Stomach (tissue), 9 donors: ENCODE data around the gene C16orf89. TPM values are rescaled to one million over a fixed set of nuclear protein-coding genes. Genes with fewer than 3 reads are reported as not detected.
A peak's percentile ranks its signal among the peaks of the same experiment; 100 is the strongest.

Source experiments
- DNase-seq, 2 donors: peaks; one replicate each; pipeline versions ENCODE4 v3.0.0 to v3.0.0-alpha.2; 2013 to 2019
- H3K27ac ChIP-seq, 5 donors: fragments of 200-600 bp in 4 of 5; sonication (generic) in 4 of 5; one replicate each; pipeline ENCODE4 v1.5.1; 2013 to 2019; ENCODE audit warnings: mild to moderate bottlenecking in 1 of 5, moderate library complexity in 1 of 5
- H3K27me3 ChIP-seq, 3 donors: fragments of 200-600 bp; sonication (generic); one replicate each; pipeline ENCODE4 v1.5.1; 2017 to 2019; ENCODE audit warnings: mixed run types in 1 of 3
- H3K36me3 ChIP-seq, 4 donors: fragments of 200-600 bp; sonication (generic); 1 replicate in 3 of 4; 2 replicates in 1 of 4; pipeline ENCODE4 v1.5.1; 2016 to 2019
- H3K4me1 ChIP-seq, 4 donors: fragments of 200-600 bp; sonication (generic); one replicate each; pipeline ENCODE4 v1.5.1; 2016 to 2019
- H3K4me3 ChIP-seq, 4 donors: fragments of 200-600 bp; sonication (generic) in 3 of 4; one replicate each; pipeline ENCODE4 v1.5.1; 2016 to 2019; ENCODE audit warnings: mild to moderate bottlenecking in 1 of 4
- H3K9me3 ChIP-seq, 4 donors: fragments of 200-600 bp; sonication (generic); one replicate each; pipeline ENCODE4 v1.5.1; 2016 to 2019
- CTCF ChIP-seq, 7 experiments: fragments of 450-650 bp in 4 of 7; fragments of 200-600 bp in 3 of 7; sonication (generic) in 3 of 7; IDR thresholded peaks; one replicate each; pipeline ENCODE4 v1.5.1; 2016 to 2019; ENCODE audit warnings: antibody characterized with exemption in 7 of 7, control low read depth in 2 of 7, mild to moderate bottlenecking in 1 of 7
- EP300 ChIP-seq: sonication (generic); formaldehyde crosslinking; IDR thresholded peaks from one replicate; pipeline ENCODE4 v1.6.1; 2017; ENCODE audit warnings: antibody characterized with exemption
- POLR2A ChIP-seq, 4 donors: fragments of 450-650 bp; IDR thresholded peaks; one replicate each; pipeline ENCODE4 v1.6.1; 2016; ENCODE audit warnings: antibody characterized with exemption in 4 of 4, control low read depth in 2 of 4, mild to moderate bottlenecking in 1 of 4, moderate library complexity in 1 of 4
- POLR2AphosphoS5 ChIP-seq, 3 donors: sonication (generic); formaldehyde crosslinking; IDR thresholded peaks; one replicate each; pipeline ENCODE4 v1.6.1; 2016; ENCODE audit warnings: antibody characterized with exemption in 3 of 3
- WGBS, 5 donors: extraction: QIAGEN DNeasy Blood & Tissue Kit in 3 of 5; methylation state at CpG; one replicate each; pipeline versions ENCODE4 v1.1.5 to v1.1.7; 2013 to 2018; 5-methylcytosine and 5-hydroxymethylcytosine counted together
- intact Hi-C: fragments of 100-400 bp; cut with DNase I; formaldehyde crosslinking; loops from one replicate; pipeline ENCODE4 v1.15.1; 2023; ENCODE audit warnings: low total_unique reads
- polyA plus RNA-seq, 3 donors: library from polyadenylated mRNA; stranded (reverse); fragments of 200-250 nt; gene quantifications; one replicate each; pipeline ENCODE4 v1.2.3, GENCODE V29; 2013
- total RNA-seq, 5 donors: library from RNA; depleted of rRNA; stranded (reverse); fragments of >200 nt; gene quantifications; one replicate each; pipeline versions ENCODE4 v1.1.0 to v1.2.3, GENCODE V29; 2014 to 2016
- donor health status: healthy with polysubstance abuse.
- donor health status: Bipolar disorder and iron deficiency.
- donor health status: healthy.

Gene C16orf89
- total and polyA plus RNA-seq, 8 donors: 7.6 to 135 (median 71.1) TPM

- 49 to 58% (median 50%) methylated on average over 12 of the region's 12 CpGs for WGBS, 5 donors
- Histone ChIP-seq H3K36me3 (peaks cover 16 to 44% (median 37%) of the 10 kb centered on the region in 4 donors), H3K9me3 (no peaks in the 10 kb centered on the region), H3K4me1 (peaks cover 11 to 26% (median 24%) of the 10 kb centered on the region in 4 donors), H3K4me3 (peak overlapping the region; percentile 62 to 70 (median 66)), H3K27ac (peak overlapping the region; percentile 75 to 94 (median 85)), H3K27me3 (no peaks in the 10 kb centered on the region)
- DNase-seq: no peak
- intact Hi-C loops: no loop called here
- TF ChIP-seq POLR2A (IDR thresholded peaks at IDR 0.05) (no peak), CTCF (IDR thresholded peaks at IDR 0.05) (no peak), POLR2AphosphoS5 (IDR thresholded peaks at IDR 0.05) (no peak), EP300 (no peak)
Measured at GRCh38 chr16:5072334-5073278, 6.8 kb upstream of the C16orf89 start.

GRCh38 chr16:5071681-5072333, 6.1 kb upstream of the C16orf89 start, which contains the start of gene ALG1:
Gene ALG1, plus strand, starts transcription at chr16:5071843. Its CDS starts 7 bp downstream, at chr16:5071850.
- no peaks in the 10 kb centered on the region for H3K27me3 ChIP-seq
- H3K9me3 ChIP-seq: no peaks in the 10 kb centered on the region
- DNase-seq: peak; percentile 91 to 97
- H3K27ac ChIP-seq: peak within 1 kb of the TSS; percentile 75 to 94 (median 85)
- H3K4me3 ChIP-seq: peak within 1 kb of the TSS; percentile 62 to 70 (median 66)
- intact Hi-C loops: no loop called here
- peaks cover 16 to 36% (median 29%) of the 10 kb centered on the region in 4 donors for H3K36me3 ChIP-seq
- 0 to 1% (median 0%) methylated on average over 19 to 53 of the region's 53 CpGs for WGBS, 5 donors
- TF ChIP-seq CTCF (IDR thresholded peaks at IDR 0.05) (no peak), POLR2AphosphoS5 (IDR thresholded peaks at IDR 0.05) (peak; percentile 67 to 98 (median 91)), EP300 (no peak), POLR2A (IDR thresholded peaks at IDR 0.05) (peak in 1 of 4 donors; percentile 40)
- peaks cover 11 to 26% (median 24%) of the 10 kb centered on the region in 4 donors for H3K4me1 ChIP-seq

DNA sequence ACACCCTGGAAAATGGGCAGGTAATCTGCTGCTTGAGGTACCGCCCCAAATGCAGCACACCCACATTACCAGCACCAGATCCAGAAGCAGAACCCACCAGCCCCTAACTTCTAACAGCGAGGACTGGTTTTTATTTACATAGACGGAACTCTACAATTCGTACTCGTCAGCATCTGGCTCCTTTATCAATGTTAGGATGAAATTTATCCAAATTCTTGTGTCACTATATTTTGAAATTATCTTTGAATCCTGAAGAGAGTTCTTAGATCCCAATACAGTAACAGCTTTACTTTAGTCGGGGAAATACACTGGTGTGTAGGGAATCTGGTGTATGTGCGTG, 5.6 kb upstream of the C16orf89 start:
- Histone ChIP-seq H3K27ac (peak overlapping the region; percentile 75 to 94 (median 85)), H3K4me3 (peak overlapping the region; percentile 62 to 70 (median 66)), H3K4me1 (peaks cover 11 to 26% (median 24%) of the 10 kb centered on the region in 4 donors), H3K9me3 (no peaks in the 10 kb centered on the region), H3K36me3 (peaks cover 14 to 31% (median 24%) of the 10 kb centered on the region in 4 donors), H3K27me3 (no peaks in the 10 kb centered on the region)
- no peak for TF ChIP-seq EP300
- TF ChIP-seq POLR2AphosphoS5 (IDR thresholded peaks at IDR 0.05): no peak
- no peak for TF ChIP-seq CTCF (IDR thresholded peaks at IDR 0.05)
- TF ChIP-seq POLR2A (IDR thresholded peaks at IDR 0.05): no peak
- no peak for DNase-seq
- intact Hi-C loops: no loop called here
- 42 to 57% (median 47%) methylated on average over 7 of the region's 7 CpGs for WGBS, 5 donors
